Measurements from ENCODE around the gene SARDH. TPM values are rescaled to one million over a fixed set of nuclear protein-coding genes. Genes with fewer than 3 reads are reported as not detected.

SARDH gene
- total and polyA plus RNA-seq, 2 of the 8 experiments (the other 6 are each of a cell fraction or from before 2014, with no cell fraction given), result 6.4 to 7.4 TPM

GRCh38 chr9:133731876-133732638 is 6.1 kb downstream of the SARDH start (continued):
- TF ChIP-seq CTCF (IDR thresholded peaks at IDR 0.05; ENCODE audit: control extremely low read depth in 1 of 3, insufficient read depth in 1 of 3, low read depth in 1 of 3, low read length in 3 of 3), result no peak
- no peak for TF ChIP-seq JUND (IDR thresholded peaks at IDR 0.05; ENCODE audit: low read length)
- no peak for TF ChIP-seq POLR2AphosphoS5 (IDR thresholded peaks at IDR 0.05; ENCODE audit: low read depth, low read length)
- TF ChIP-seq USF2 (IDR thresholded peaks at IDR 0.05; ENCODE audit: low read length), result no peak
- TF ChIP-seq ATF3 (IDR thresholded peaks at IDR 0.05; ENCODE audit: insufficient read depth, low read depth, low read length), result no peak
- no peak for TF ChIP-seq SAP30 (IDR thresholded peaks at IDR 0.05; ENCODE audit: insufficient read depth, insufficient replicate concordance, low read length)
- no peak for TF ChIP-seq YY1 (IDR thresholded peaks at IDR 0.05; ENCODE audit: low read depth, low read length)
- no peak for TF ChIP-seq TBP (IDR thresholded peaks at IDR 0.05; ENCODE audit: low read depth, low read length)
- TF ChIP-seq EZH2 (IDR thresholded peaks at IDR 0.05; ENCODE audit: low read depth, low read length, severe bottlenecking), result no peak
- TF ChIP-seq PHF8 (conservative IDR thresholded peaks at IDR 0.05; ENCODE audit: low read depth, low read length), result no peak
- no peak for TF ChIP-seq POLR2A (IDR thresholded peaks at IDR 0.05; ENCODE audit: control extremely low read depth in 1 of 2, low read depth in 2 of 2, low read length in 2 of 2)
- TF ChIP-seq KDM5A (IDR thresholded peaks at IDR 0.05; ENCODE audit: low read length), result no peak
- 0 out of 2 replicates have a peak, but pooled peaks have one; percentile 13 for TF ChIP-seq MAX (IDR thresholded peaks at IDR 0.05)
- no peak for TF ChIP-seq E2F6 (IDR thresholded peaks at IDR 0.05)
- peak; percentile 60; the same call in 1 of the 2 replicates for TF ChIP-seq CHD2 (IDR thresholded peaks at IDR 0.05; ENCODE audit: low read length)
- TF ChIP-seq TAF7 (optimal IDR thresholded peaks at IDR 0.05; ENCODE audit: borderline replicate concordance, low read depth, low read length), result no peak
- no peak for TF ChIP-seq MAFK (IDR thresholded peaks at IDR 0.05; ENCODE audit: low read depth, low read length)
- TF ChIP-seq CBX8 (IDR thresholded peaks at IDR 0.05; ENCODE audit: borderline replicate concordance, low read depth, low read length), result no peak
- TF ChIP-seq SP2 (IDR thresholded peaks at IDR 0.05; ENCODE audit: low read length), result no peak
